Measurements from ENCODE around the gene CD81. TPM values are rescaled to one million over a fixed set of nuclear protein-coding genes. Genes with fewer than 3 reads are reported as not detected.

The CD81 gene
- total and polyA plus RNA-seq, 9 of the 15 experiments (the other 6 are each of a cell fraction or from before 2014, with no cell fraction given): 2.4 to 189 (median 61.7) TPM

DNA sequence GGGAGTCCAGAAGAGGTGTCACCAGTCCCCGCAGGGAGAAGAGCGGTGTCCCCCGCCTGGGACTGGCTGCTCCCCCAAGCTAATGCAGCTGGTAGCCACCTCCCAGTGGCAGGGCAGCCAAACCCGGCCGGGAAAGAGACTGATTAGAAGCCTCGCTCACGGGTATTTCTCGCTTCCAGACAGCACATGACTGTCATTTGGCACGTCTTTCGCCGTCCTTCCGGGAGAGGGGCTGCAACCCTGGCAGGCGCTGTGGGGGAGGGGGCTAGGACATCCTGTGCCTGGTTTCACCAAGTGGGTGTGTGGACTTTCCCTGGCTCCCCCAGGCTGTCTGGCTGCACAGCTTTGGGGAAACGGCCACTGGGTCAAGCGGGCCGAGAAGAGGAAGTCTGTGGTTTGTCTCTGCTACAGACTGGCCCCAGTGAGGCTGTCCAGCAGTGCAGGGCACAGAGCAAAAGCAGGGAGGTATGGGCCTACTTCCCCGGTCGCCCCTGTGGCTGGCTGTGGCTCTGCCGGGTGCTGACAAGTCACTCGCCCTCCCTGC lies 3.8 kb downstream of the CD81 start:
- no peak overlapping the region for H3K9ac ChIP-seq (ENCODE audit: insufficient read depth in 1 of 2, low read depth in 2 of 2, low read length in 2 of 2)
- no peak overlapping the region for H3K27ac ChIP-seq (ENCODE audit: extremely low read depth, low read depth, low read length)
- CTCF ChIA-PET (ENCODE audit: low intra/inter-chr PET ratio): no interaction called here
- ATAC-seq: no peak
- intact Hi-C loops (cut with micrococcal nuclease) (no loop called here), in situ Hi-C loops (cut with MboI) (no loop called here)
- POLR2A ChIA-PET: interaction anchor here (0.6 to 1.4 kb wide), 2 partner anchors 19 to 412 kb away, joined by 3 to 9 read pairs; partner anchors contain the start of gene TSSC4
- H3K4me1 ChIP-seq (replicated peaks in 1 of 2; ENCODE audit: control insufficient read depth in 2 of 2, insufficient read depth in 2 of 2, low read length in 2 of 2): peaks cover 20 to 83% of the 10 kb centered on the region in 2 experiments; a peak in 4 of 5 replicates
- H3K9me1 ChIP-seq (ENCODE audit: control insufficient read depth, insufficient read depth, low read length): peaks cover 27% of the 10 kb centered on the region
- H3K9me3 ChIP-seq (replicated peaks; ENCODE audit: control insufficient read depth, insufficient read depth, low read depth, low read length): no peaks in the 10 kb centered on the region
- peaks cover 57% of the 10 kb centered on the region for H4K20me1 ChIP-seq (replicated peaks; ENCODE audit: control insufficient read depth, insufficient read depth, low read length)
- BruUV-seq (replicated peaks): no TSS peak
- FAIRE-seq: no peak
- WGBS (ENCODE audit: insufficient coverage, low coverage, missing lambda C conversion rate): 95% methylated on average over 16 of the region's 20 CpGs
- no peak overlapping the region for H3K4me3 ChIP-seq
- TF ChIP-seq SMC3 (conservative IDR thresholded peaks at IDR 0.05; ENCODE audit: insufficient read depth, low read depth, low read length) (no peak), RBFOX2 (IDR thresholded peaks at IDR 0.05; ENCODE audit: low read depth, low read length) (peak; percentile 47; the same call in 1 of the 2 replicates), NFE2L1 (tag; IDR thresholded peaks at IDR 0.05; ENCODE audit: borderline replicate concordance, low read depth) (no peak), SPI1 (IDR thresholded peaks at IDR 0.05; ENCODE audit: borderline replicate concordance, low read depth, low read length) (peak; percentile 34; the same call in 1 of the 2 replicates), PRPF4 (IDR thresholded peaks at IDR 0.05; ENCODE audit: insufficient read depth, low read depth, low read length, poor library complexity, severe bottlenecking) (no peak), SAFB (IDR thresholded peaks at IDR 0.05; ENCODE audit: borderline replicate concordance, low read depth, low read length) (no peak), KLF16 (IDR thresholded peaks at IDR 0.05) (no peak), ZNF717 (CRISPR knock-in tag; IDR thresholded peaks at IDR 0.05) (no peak), PML (IDR thresholded peaks at IDR 0.05; ENCODE audit: low read length) (no peak), MIER1 (IDR thresholded peaks at IDR 0.05; ENCODE audit: low read depth) (no peak), CBX3 (IDR thresholded peaks at IDR 0.05; ENCODE audit: borderline replicate concordance in 1 of 2, low read length in 2 of 2) (no peak), L3MBTL2 (IDR thresholded peaks at IDR 0.05) (no peak), CREM (IDR thresholded peaks at IDR 0.05; ENCODE audit: low read depth) (no peak), HBP1 (CRISPR knock-in tag; IDR thresholded peaks at IDR 0.05) (no peak), ZBTB8A (IDR thresholded peaks at IDR 0.05; ENCODE audit: partially characterized antibody) (no peak), THRAP3 (IDR thresholded peaks at IDR 0.05; ENCODE audit: borderline replicate concordance) (no peak)
- TF ChIP-seq, protein P1, sequence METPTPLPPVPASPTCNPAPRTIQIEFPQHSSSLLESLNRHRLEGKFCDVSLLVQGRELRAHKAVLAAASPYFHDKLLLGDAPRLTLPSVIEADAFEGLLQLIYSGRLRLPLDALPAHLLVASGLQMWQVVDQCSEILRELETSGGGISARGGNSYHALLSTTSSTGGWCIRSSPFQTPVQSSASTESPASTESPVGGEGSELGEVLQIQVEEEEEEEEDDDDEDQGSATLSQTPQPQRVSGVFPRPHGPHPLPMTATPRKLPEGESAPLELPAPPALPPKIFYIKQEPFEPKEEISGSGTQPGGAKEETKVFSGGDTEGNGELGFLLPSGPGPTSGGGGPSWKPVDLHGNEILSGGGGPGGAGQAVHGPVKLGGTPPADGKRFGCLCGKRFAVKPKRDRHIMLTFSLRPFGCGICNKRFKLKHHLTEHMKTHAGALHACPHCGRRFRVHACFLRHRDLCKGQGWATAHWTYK (CRISPR knock-in tag; IDR thresholded peaks at IDR 0.05): no peak
- H3K36me3 ChIP-seq (ENCODE audit: control insufficient read depth, insufficient read depth, low read length): peaks cover 35% of the 10 kb centered on the region; the same call in 2 of the 3 replicates
- H3K27me3 ChIP-seq (ENCODE audit: control insufficient read depth in 2 of 2, insufficient read depth in 2 of 2, low read length in 2 of 2): no peaks in the 10 kb centered on the region
- peaks cover 76% of the 10 kb centered on the region for H3K79me2 ChIP-seq (ENCODE audit: control insufficient read depth, insufficient read depth, low read length)
- no peak for DNase-seq (ENCODE audit: extremely low read depth in 1 of 4, low spot score in 3 of 4)
- no peak overlapping the region for H3K4me2 ChIP-seq (ENCODE audit: insufficient read depth, low read length)
- no peak overlapping the region for H2AFZ ChIP-seq (ENCODE audit: low read depth, low read length)
